Fibroblast of pulmonary artery (primary cell): ENCODE results near the gene LARP7.

ENCODE experiments used
- DNase-seq: peaks from one replicate; pipeline ENCODE4 v3.0.0-alpha.2; 2010; ENCODE audit warnings: low read depth
- H3K4me3 ChIP-seq: replicated peaks from 2 replicates; pipeline ENCODE4 v1.5.1; 2011; ENCODE audit warnings: low read depth, mild to moderate bottlenecking, control low read depth, low read length, moderate library complexity
- CTCF ChIP-seq: IDR thresholded peaks from 2 replicates; pipeline ENCODE4 v1.5.1; 2011; ENCODE audit warnings: mild to moderate bottlenecking, control low read depth, low read length, inconsistent platforms; ENCODE audit errors: missing control alignments

The LARP7 gene

GRCh38 chr4:112674376-112674775, 37.4 kb downstream of the LARP7 start:
- DNase-seq: no peak
- TF ChIP-seq CTCF: no peak
- no peak overlapping the region for H3K4me3 ChIP-seq

- TF ChIP-seq CTCF: no peak
These were observed 40.7 kb downstream of the LARP7 start for GRCh38 chr4:112677519-112678091.

GRCh38 chr4:112680996-112681395, 44.1 kb downstream of the LARP7 start:
- no peak overlapping the region for H3K4me3 ChIP-seq
- TF ChIP-seq CTCF: no peak
- no peak for DNase-seq

More at GRCh38 chr4:112677519-112678091, 40.7 kb downstream of the LARP7 start:
- H3K4me3 ChIP-seq: no peak overlapping the region
- DNase-seq: no peak

- TF ChIP-seq CTCF: no peak
- DNase-seq: no peak
- H3K4me3 ChIP-seq: no peak overlapping the region
These were observed 56.6 kb downstream of the LARP7 start for GRCh38 chr4:112693507-112693906.

- no peak for DNase-seq
- TF ChIP-seq CTCF: no peak
- no peak overlapping the region for H3K4me3 ChIP-seq
These were observed 63.7 kb downstream of the LARP7 start for GRCh38 chr4:112700679-112701078.

GRCh38 chr4:112702892-112703291, 65.9 kb downstream of the LARP7 start:
- TF ChIP-seq CTCF: no peak
- no peak for DNase-seq
- H3K4me3 ChIP-seq: no peak overlapping the region

- TF ChIP-seq CTCF: no peak
- no peak for DNase-seq
- no peak overlapping the region for H3K4me3 ChIP-seq
These were observed 67.4 kb downstream of the LARP7 start for GRCh38 chr4:112704322-112704721.
